Measurements from ENCODE around the gene MRPL32. TPM values are rescaled to one million over a fixed set of nuclear protein-coding genes. Genes with fewer than 3 reads are reported as not detected.

Gene MRPL32
- total and polyA plus RNA-seq, 2 of the 13 experiments (the other 11 are each of a cell fraction or from before 2014, with no cell fraction given): 39.0 to 81.2 TPM

DNA sequence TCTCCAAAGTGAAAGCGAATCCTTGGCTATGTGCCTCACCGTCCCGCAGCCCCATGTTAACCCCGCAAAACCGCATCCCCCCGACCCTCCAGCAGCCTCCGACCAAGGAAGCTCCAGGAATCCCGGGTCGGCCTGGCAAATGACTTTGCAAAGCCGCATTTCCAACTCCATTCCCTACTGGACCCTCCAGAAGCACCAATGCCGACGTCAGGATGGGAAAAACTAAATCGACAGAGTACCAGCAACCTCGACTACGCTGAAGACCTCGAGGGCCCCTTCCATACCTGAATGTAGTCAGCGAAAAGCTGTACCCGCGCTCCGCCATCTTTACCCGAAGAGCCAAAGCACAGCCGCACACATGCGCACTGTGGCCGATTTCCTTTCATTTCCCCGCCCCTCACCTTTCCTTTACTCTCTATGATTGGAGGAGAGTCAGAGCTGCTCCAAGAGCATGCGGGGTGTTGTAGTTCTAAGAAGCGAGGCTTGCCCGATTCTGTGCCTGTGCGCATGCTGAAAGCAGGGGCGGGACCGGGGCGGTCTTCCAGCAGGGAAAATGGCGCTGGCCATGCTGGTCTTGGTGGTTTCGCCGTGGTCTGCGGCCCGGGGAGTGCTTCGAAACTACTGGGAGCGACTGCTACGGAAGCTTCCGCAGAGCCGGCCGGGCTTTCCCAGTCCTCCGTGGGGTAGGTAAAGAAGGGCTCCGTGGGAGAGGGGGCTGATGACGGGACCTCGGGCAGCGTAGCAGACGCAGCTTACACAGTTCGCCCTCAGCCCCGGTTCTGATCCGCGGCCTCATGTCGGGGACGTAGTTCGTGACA is at the start of gene MRPL32, which contains the start of gene PSMA2 (continued):
- TF ChIP-seq ZNF687 (CRISPR knock-in tag; IDR thresholded peaks at IDR 0.05) (peak; percentile 82), ZNF780A (CRISPR knock-in tag; IDR thresholded peaks at IDR 0.05) (0 out of 2 replicates have a peak, but pooled peaks have one; percentile 41), ZBTB34 (CRISPR knock-in tag; IDR thresholded peaks at IDR 0.05) (no peak), TBX2 (CRISPR knock-in tag; IDR thresholded peaks at IDR 0.05; ENCODE audit: borderline replicate concordance) (peak; percentile 76), YY1 (IDR thresholded peaks at IDR 0.05; ENCODE audit: insufficient read depth, insufficient replicate concordance, low read depth, low read length) (peak; percentile 96), SAP130 (CRISPR knock-in tag; IDR thresholded peaks at IDR 0.05; ENCODE audit: low read depth) (peak; percentile 80), PHF20 (CRISPR knock-in tag; IDR thresholded peaks at IDR 0.05) (peak; percentile 72), BCLAF1 (IDR thresholded peaks at IDR 0.05) (no peak), SNAI1 (CRISPR knock-in tag; IDR thresholded peaks at IDR 0.05; ENCODE audit: borderline replicate concordance) (0 out of 2 replicates have a peak, but pooled peaks have one; percentile 54), HOXA3 (CRISPR knock-in tag; IDR thresholded peaks at IDR 0.05) (peak; percentile 34)
- TF ChIP-seq, protein P1, sequence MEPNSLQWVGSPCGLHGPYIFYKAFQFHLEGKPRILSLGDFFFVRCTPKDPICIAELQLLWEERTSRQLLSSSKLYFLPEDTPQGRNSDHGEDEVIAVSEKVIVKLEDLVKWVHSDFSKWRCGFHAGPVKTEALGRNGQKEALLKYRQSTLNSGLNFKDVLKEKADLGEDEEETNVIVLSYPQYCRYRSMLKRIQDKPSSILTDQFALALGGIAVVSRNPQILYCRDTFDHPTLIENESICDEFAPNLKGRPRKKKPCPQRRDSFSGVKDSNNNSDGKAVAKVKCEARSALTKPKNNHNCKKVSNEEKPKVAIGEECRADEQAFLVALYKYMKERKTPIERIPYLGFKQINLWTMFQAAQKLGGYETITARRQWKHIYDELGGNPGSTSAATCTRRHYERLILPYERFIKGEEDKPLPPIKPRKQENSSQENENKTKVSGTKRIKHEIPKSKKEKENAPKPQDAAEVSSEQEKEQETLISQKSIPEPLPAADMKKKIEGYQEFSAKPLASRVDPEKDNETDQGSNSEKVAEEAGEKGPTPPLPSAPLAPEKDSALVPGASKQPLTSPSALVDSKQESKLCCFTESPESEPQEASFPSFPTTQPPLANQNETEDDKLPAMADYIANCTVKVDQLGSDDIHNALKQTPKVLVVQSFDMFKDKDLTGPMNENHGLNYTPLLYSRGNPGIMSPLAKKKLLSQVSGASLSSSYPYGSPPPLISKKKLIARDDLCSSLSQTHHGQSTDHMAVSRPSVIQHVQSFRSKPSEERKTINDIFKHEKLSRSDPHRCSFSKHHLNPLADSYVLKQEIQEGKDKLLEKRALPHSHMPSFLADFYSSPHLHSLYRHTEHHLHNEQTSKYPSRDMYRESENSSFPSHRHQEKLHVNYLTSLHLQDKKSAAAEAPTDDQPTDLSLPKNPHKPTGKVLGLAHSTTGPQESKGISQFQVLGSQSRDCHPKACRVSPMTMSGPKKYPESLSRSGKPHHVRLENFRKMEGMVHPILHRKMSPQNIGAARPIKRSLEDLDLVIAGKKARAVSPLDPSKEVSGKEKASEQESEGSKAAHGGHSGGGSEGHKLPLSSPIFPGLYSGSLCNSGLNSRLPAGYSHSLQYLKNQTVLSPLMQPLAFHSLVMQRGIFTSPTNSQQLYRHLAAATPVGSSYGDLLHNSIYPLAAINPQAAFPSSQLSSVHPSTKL (CRISPR knock-in tag; IDR thresholded peaks at IDR 0.05): peak; percentile 28; the same call in 1 of the 2 replicates
